Neural progenitor cell (in vitro differentiated cells): ENCODE measurements around the gene HOXC12. TPM values are rescaled to one million over a fixed set of nuclear protein-coding genes. Genes with fewer than 3 reads are reported as not detected.

ENCODE experiments used
- DNase-seq: peaks from one replicate; pipeline ENCODE4 v3.0.0-alpha.2; 2016; ENCODE audit warnings: low spot score
- H2AFZ ChIP-seq: fragments of 200-600 bp; sonication (generic); replicated peaks from 2 replicates; pipeline ENCODE4 v1.6.1; 2016; ENCODE audit warnings: antibody characterized with exemption
- H3F3A ChIP-seq: fragments of 200-600 bp; sonication (generic); 2 replicates; pipeline ENCODE4 v1.6.1; 2016; ENCODE audit warnings: antibody characterized with exemption, low read depth
- H3K27ac ChIP-seq: fragments of 200-600 bp; sonication (generic); 2 replicates; pipeline ENCODE4 v1.5.1; 2016; ENCODE audit warnings: mild to moderate bottlenecking
- H3K27me3 ChIP-seq: fragments of 200-600 bp; sonication (generic); 2 replicates; pipeline ENCODE4 v1.6.1; 2016; ENCODE audit warnings: mild to moderate bottlenecking, moderate library complexity
- H3K36me3 ChIP-seq: fragments of 200-600 bp; sonication (generic); 2 replicates; pipeline ENCODE4 v1.5.1; 2016
- H3K4me1 ChIP-seq: fragments of 200-600 bp; sonication (generic); 2 replicates; pipeline ENCODE4 v1.6.1; 2016; ENCODE audit warnings: mixed run types
- H3K4me2 ChIP-seq: fragments of 200-600 bp; sonication (generic); 2 replicates; pipeline ENCODE4 v1.6.1; 2016
- H3K4me3 ChIP-seq: fragments of 200-600 bp; sonication (generic); 2 replicates; pipeline ENCODE4 v1.5.1; 2016
- H3K79me2 ChIP-seq: fragments of 200-600 bp; sonication (generic); 2 replicates; pipeline ENCODE4 v1.6.1; 2016; ENCODE audit warnings: low read depth
- H3K9ac ChIP-seq: fragments of 200-600 bp; sonication (generic); 2 replicates; pipeline ENCODE4 v1.6.1; 2016
- H3K9me3 ChIP-seq: fragments of 200-600 bp; sonication (generic); 2 replicates; pipeline ENCODE4 v1.5.1; 2016; ENCODE audit warnings: low read depth
- H4K20me1 ChIP-seq: fragments of 200-600 bp; sonication (generic); 2 replicates; pipeline ENCODE4 v1.6.1; 2016; ENCODE audit warnings: low read depth
- H3K27ac Mint-ChIP-seq: 3 replicates; pipeline ENCODE4 v1.8.0; 2021; ENCODE audit warnings: mixed read lengths
- H3K27me3 Mint-ChIP-seq: 2 replicates; pipeline ENCODE4 v1.8.0; 2022; ENCODE audit warnings: low read depth, mild to moderate bottlenecking, inconsistent platforms, moderate library complexity, mixed read lengths; ENCODE audit not compliant: insufficient read depth
- H3K36me3 Mint-ChIP-seq: 3 replicates; pipeline ENCODE4 v1.8.0; 2021; ENCODE audit warnings: mixed read lengths
- H3K4me1 Mint-ChIP-seq: 3 replicates; pipeline ENCODE4 v1.8.0; 2021; ENCODE audit warnings: mixed read lengths
- H3K4me3 Mint-ChIP-seq: 3 replicates; pipeline ENCODE4 v1.8.0; 2021; ENCODE audit warnings: mild to moderate bottlenecking, moderate library complexity, mixed read lengths
- H3K9me3 Mint-ChIP-seq: 3 replicates; pipeline ENCODE4 v1.8.0; 2020; ENCODE audit warnings: mixed read lengths
- CTCF ChIP-seq: fragments of 200-600 bp; sonication (generic); IDR thresholded peaks from 2 replicates; pipeline ENCODE4 v1.5.1; 2017; ENCODE audit warnings: antibody characterized with exemption, mild to moderate bottlenecking
- EZH2 ChIP-seq: fragments of 200-600 bp; sonication (generic); IDR thresholded peaks from 2 replicates; pipeline ENCODE4 v1.6.1; 2017; ENCODE audit warnings: antibody characterized with exemption, mild to moderate bottlenecking, moderate library complexity
- EZH2phosphoT487 ChIP-seq: fragments of 200-600 bp; sonication (generic); IDR thresholded peaks from 2 replicates; pipeline ENCODE4 v1.6.1; 2017; ENCODE audit warnings: antibody characterized with exemption
- total RNA-seq: library from RNA; depleted of rRNA; stranded (reverse); fragments of >200 nt; gene quantifications from 2 replicates; pipeline ENCODE4 v1.2.3, GENCODE V29; 2015; ENCODE audit warnings: low replicate concordance

HOXC12 gene, protein sequence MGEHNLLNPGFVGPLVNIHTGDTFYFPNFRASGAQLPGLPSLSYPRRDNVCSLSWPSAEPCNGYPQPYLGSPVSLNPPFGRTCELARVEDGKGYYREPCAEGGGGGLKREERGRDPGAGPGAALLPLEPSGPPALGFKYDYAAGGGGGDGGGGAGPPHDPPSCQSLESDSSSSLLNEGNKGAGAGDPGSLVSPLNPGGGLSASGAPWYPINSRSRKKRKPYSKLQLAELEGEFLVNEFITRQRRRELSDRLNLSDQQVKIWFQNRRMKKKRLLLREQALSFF
- not detected in 2 replicates for total RNA-seq

DNA sequence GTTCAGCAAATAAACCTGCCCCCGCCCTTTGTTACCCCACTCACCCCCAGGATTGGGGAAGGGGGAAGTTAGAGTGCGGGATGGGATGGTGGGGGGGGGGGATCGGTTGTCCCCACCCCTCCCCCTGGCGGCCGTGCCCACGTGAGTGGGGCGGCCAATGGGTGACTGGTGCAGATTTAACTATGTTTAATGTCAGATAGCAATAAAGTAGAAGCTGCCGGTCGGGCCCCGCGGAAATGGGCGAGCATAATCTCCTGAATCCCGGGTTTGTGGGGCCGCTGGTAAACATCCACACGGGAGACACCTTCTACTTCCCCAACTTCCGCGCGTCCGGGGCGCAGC, at the start of gene HOXC12:
TSS of gene HOXC12 (plus strand) at position 210 of the 342 bp plus-strand sequence. CDS start at position 237, 27 bp downstream.
- Mint-ChIP-seq H3K4me1 (no peaks in the 10 kb centered on the region), H3K4me3 (no peak within 1 kb of the TSS), H3K9me3 (peaks cover 6% of the 10 kb centered on the region), H3K27ac (no peak within 1 kb of the TSS), H3K27me3 (peaks cover 95% of the 10 kb centered on the region), H3K36me3 (no peaks in the 10 kb centered on the region)
- H4K20me1 ChIP-seq, result peaks cover 69% of the 10 kb centered on the region
- peaks cover 5% of the 10 kb centered on the region for H3F3A ChIP-seq
- DNase-seq, result no peak
- H3K36me3 ChIP-seq, result no peaks in the 10 kb centered on the region
- no peak within 1 kb of the TSS for H2AFZ ChIP-seq
- H3K9ac ChIP-seq, result no peak within 1 kb of the TSS
- H3K4me2 ChIP-seq, result no peak within 1 kb of the TSS
- H3K27me3 ChIP-seq, result peaks cover 100% of the 10 kb centered on the region
- no peak within 1 kb of the TSS for H3K27ac ChIP-seq
- H3K79me2 ChIP-seq, result no peaks in the 10 kb centered on the region
- H3K9me3 ChIP-seq, result no peaks in the 10 kb centered on the region
- H3K4me3 ChIP-seq, result no peak within 1 kb of the TSS
- H3K4me1 ChIP-seq, result no peaks in the 10 kb centered on the region
- TF ChIP-seq CTCF, result no peak
- no peak for TF ChIP-seq EZH2phosphoT487
- no peak for TF ChIP-seq EZH2

DNA sequence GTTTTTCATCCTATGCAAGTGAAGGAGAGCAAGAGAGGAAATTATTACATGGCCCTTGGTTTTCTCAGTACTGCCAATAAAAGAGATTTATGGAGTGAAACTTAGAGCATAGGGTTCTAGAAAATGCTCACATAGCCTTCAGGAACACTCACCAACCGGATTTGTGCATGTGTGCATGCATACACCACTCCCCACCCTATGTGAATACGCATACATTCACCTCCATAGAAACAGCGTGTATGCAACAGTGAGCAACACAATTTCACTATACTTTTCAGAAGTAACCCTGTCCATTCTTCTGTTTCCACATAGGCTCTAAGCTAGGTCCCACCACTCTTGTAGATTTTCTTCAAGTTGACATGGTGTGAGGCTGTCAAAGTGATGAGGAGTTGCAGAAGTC, 47.6 kb upstream of the HOXC12 start:
- Histone ChIP-seq H4K20me1 (no peaks in the 10 kb centered on the region), H3F3A (no peaks in the 10 kb centered on the region), H3K36me3 (no peaks in the 10 kb centered on the region), H3K9me3 (no peaks in the 10 kb centered on the region), H2AFZ (no peak overlapping the region), H3K4me3 (no peak overlapping the region), H3K79me2 (no peaks in the 10 kb centered on the region), H3K4me2 (no peak overlapping the region), H3K9ac (no peak overlapping the region), H3K4me1 (no peaks in the 10 kb centered on the region), H3K27me3 (peaks cover 99% of the 10 kb centered on the region), H3K27ac (no peak overlapping the region)
- no peaks in the 10 kb centered on the region for H3K9me3 Mint-ChIP-seq
- no peaks in the 10 kb centered on the region for H3K36me3 Mint-ChIP-seq
- no peaks in the 10 kb centered on the region for H3K4me1 Mint-ChIP-seq
- H3K27me3 Mint-ChIP-seq, result peaks cover 10% of the 10 kb centered on the region
- no peak overlapping the region for H3K27ac Mint-ChIP-seq
- TF ChIP-seq EZH2phosphoT487 (no peak), CTCF (no peak), EZH2 (no peak)
- H3K4me3 Mint-ChIP-seq, result no peak overlapping the region
- no peak for DNase-seq

DNA sequence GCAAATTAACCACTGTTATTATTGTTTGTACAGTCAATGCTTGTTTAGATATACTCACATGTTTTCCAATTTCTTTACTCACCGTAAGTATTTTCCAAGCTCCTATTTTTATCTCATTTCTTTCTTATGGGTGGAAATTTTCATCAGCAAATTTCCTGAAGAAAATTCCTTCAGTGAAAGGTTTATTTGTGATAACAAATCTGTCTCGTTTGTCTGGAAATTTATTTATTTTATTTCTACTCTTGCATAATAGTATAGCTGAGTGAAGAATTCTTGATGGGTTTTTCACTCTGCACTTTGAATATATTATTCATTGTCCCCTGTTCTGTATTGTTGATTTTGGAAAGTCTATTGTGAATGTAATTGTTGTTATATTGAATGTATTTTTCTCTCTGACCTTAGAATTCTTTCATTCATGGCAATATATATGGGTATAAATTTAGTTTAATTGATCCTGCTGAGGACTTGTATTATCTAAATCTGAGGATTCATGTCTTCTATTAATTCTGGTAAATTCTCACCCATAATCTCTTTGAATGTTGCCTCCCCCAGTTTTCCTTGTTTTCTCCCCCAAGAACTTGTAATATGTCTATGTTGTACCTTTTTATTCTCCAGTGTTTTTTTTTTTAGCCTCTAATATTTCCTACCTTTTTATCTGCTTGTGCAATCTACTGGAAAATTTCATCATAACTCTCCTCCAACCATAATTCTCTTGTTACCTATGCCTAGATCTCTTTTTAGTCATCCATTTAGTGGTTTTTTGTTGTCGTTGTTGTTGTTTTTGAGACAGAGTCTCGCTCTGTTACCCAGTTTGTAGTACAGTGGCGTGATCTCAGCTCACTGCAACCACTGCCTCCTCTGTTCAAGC, 37.7 kb upstream of the HOXC12 start:
- no peak for TF ChIP-seq EZH2phosphoT487
- Histone ChIP-seq H3K9me3 (no peaks in the 10 kb centered on the region), H2AFZ (no peak overlapping the region), H3K36me3 (no peaks in the 10 kb centered on the region), H3K4me3 (no peak overlapping the region), H4K20me1 (no peaks in the 10 kb centered on the region), H3K27me3 (peaks cover 100% of the 10 kb centered on the region), H3K9ac (no peak overlapping the region), H3K79me2 (no peaks in the 10 kb centered on the region), H3F3A (no peaks in the 10 kb centered on the region), H3K4me2 (no peak overlapping the region), H3K4me1 (no peaks in the 10 kb centered on the region), H3K27ac (no peak overlapping the region)
- no peak for DNase-seq
- H3K27me3 Mint-ChIP-seq, result peaks cover 43% of the 10 kb centered on the region
- no peaks in the 10 kb centered on the region for H3K36me3 Mint-ChIP-seq
- H3K27ac Mint-ChIP-seq, result no peak overlapping the region
- no peaks in the 10 kb centered on the region for H3K4me1 Mint-ChIP-seq
- H3K9me3 Mint-ChIP-seq, result no peaks in the 10 kb centered on the region
- H3K4me3 Mint-ChIP-seq, result no peak overlapping the region
